HG03460 (cell line): ENCODE results near the gene TEPSIN.

Experiments
- ATAC-seq: cut with Tn5 transposase; IDR thresholded peaks from one replicate; pipeline ENCODE4 v1.9.1; 2021; ENCODE audit not compliant: unreplicated experiment

TEPSIN gene

DNA sequence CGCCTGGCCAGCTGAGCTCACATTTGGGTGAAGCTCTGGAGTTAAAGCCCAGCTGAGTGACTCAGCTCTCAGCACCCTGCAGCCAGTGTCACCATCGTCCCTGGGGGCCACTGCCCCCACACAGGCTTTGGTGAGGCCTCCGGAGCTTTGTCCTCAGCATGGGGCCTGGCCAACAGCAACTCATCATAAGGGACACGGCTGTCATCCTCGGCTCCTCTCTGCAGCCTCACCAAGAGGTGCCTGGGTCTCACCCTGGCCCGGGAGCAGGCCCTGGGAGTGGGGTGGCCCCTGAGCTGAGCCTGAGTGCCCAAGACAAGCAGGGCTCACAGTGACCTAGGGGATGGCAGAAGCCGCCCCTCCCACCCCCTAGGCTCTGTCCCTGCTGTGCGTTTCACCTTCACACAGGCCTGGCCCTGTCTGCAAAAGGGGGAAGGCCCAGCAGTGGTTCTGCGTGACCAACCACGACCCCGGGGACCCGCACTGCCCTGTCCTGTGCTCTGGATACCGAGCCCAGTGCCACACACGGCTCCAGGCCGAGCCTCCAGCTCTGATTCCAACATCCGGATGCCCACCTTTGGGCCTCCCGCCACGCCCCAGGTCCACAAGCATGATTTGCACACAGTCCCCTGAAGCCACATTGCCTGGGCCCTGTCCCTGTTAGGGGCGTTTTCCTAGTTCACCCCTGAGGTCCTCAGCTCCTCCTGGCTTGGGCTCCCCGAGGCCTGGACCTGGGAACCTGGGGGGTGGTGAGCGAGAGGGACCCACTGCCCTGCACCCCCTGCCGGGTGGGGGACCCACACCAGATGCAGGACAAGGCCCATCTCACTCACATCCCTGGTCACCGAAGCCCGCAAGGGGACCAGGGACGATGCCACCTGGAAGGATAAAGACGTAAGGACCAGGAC, 51.0 kb downstream of the TEPSIN start:
- no peak for ATAC-seq

DNA sequence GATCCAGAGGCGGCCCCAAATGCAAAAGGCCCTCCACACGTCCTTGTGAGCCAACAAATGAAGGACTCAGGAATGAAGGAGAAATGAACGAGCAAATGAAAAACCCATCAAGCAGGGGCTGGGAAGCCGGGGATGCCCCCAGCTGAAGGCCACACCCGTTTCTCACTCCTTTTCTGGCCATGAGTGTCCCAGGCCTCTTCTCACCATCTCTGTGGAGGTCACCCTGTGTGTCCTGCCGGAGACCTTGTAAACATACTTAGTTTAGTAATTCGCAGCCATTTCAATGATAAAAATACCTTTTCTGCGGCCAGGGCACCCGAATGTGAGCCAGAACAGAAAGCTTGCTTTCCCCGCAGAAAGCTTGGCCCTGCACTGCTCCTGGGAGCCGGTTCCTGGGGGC, 51.7 kb downstream of the TEPSIN start:
- no peak for ATAC-seq

DNA sequence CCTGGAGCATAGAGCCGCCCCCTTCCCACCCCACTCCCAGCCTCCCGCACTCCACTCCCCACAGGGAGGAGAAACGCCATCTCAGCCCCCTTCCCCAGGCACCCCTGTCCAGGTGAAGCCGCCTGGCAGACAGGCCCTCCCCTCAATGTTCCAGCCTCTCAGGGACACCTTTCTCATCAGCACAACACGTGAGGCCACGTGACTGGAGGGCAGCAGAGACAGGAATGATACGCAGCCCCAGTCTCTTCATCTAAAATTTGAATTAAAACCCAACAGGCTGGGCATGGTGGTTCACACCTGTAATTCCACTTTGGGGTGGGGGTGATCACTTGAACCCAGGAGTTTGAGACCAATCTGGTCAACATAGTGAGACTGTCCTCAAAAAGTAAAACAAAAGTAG, 52.7 kb downstream of the TEPSIN start:
- ATAC-seq, result no peak

- ATAC-seq, result no peak
Measured at GRCh38 chr17:81184555-81184954, 54.3 kb downstream of the TEPSIN start.

- ATAC-seq, result no peak
Measured at GRCh38 chr17:81183807-81184206, 55.0 kb downstream of the TEPSIN start.

DNA sequence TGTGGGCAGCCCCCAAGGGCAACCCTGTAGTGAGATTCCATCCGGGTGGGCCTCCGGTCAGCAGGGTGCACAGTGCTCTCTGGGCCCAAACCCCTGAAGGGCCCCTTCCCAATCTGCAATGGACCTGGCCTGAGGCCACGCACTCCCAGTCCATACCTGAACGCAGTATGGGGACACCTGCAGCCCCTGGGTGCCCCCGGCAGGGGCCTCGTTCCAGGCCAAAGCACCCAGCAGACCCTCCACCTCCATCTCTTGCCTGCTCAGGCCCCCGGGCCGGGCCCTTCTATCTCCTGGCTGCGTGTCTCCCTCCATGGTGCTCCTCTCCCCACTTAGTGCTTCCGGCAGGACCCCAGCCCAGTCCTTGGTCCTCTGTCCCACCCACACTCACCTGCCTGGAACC, 55.5 kb downstream of the TEPSIN start:
- no peak for ATAC-seq

GRCh38 chr17:81182596-81182995, 56.3 kb downstream of the TEPSIN start:
- no peak for ATAC-seq

DNA sequence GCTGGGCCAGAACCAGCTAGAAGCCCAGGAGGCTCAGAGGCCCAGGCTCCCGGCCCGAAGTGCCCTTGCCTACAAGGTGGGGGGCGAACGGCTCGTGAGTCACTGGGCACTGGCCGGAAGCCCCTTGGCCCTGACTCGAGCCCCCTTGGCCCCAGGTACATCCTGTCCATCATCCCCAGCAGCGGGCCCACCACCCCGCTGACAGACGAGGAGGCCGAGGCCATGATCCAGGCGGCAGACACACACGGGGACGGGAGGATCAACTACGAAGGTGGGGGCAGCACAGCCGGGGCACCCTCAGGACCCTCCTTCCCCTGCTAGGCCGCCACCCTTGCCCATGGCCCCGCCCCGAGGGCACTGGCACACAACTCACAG, 57.1 kb downstream of the TEPSIN start:
- no peak for ATAC-seq

GRCh38 chr17:81180836-81181810, 57.7 kb downstream of the TEPSIN start:
- no peak for ATAC-seq

DNA sequence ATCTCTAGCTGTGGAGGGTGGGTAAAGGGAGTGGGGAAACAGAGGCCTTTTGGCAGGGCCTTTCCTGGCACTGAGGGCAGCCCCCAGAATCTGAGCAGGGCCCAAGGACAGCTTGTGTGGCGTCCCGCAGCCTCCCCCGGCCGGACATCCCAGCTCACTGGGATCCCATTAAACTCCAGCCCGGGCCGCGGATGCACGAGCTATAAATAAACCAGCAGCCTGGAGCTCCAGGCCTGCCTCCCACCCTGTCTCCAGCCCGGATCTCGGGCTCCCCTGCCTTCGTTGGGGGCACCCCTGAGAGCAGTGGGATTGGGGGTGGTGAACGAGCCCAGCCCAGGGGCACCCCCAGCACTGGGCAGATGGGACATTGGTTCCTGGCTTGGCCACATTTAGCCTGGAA, 59.0 kb downstream of the TEPSIN start:
- ATAC-seq, result no peak

GRCh38 chr17:81179220-81179619, 59.6 kb downstream of the TEPSIN start:
- ATAC-seq, result no peak
